Stimulated activated CD4-positive, alpha-beta T cell treated with anti-CD3 and anti-CD28 coated beads, Interleukin-1b, Interleukin-23, amount 100 ng/mL, for 4 hours (primary cell): ENCODE measurements around the gene TRIM8.

Experiments used
- DNase-seq, 2 donors: peaks; one replicate each; pipeline ENCODE4 v3.0.0-alpha.2; 2020; ENCODE audit warnings: low read depth in 2 of 2

The TRIM8 gene

DNA sequence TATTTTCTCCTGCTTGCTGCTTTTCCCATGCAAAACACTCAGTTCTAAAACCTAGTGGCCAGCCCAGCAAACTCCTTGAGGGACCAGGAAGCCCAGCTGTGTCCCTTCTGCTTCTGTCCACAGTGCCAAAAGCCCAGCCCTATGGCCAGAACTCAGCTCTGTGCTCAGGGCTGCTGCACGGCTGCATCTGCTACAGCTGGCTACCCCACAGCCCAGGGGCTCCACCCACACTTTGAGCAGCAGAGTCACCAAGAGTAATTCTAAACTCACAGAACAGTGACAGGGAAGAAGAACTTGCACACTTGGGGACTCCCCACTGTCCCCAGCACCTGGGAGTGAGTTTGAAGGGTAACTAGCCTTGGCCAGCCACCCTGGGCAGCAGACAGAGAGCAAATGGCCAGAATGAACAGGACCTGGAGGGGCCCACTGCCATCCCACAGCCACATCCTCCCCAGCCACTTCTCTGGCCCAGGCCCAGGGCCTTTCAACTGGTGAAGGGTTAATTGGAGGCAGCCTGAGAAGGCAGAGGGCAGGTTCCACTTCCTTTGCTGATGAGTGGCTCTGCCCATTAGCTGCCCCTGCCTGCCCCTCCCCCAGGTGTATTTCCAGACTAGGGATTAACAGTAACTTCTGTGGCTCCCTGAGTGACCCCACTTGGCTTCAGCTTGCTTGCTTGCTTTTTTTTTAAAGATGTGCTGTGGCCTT, 28.1 kb upstream of the TRIM8 start:
- DNase-seq = no peak

- no peak for DNase-seq
Measured at GRCh38 chr10:102617041-102617440, 27.2 kb upstream of the TRIM8 start.

DNA sequence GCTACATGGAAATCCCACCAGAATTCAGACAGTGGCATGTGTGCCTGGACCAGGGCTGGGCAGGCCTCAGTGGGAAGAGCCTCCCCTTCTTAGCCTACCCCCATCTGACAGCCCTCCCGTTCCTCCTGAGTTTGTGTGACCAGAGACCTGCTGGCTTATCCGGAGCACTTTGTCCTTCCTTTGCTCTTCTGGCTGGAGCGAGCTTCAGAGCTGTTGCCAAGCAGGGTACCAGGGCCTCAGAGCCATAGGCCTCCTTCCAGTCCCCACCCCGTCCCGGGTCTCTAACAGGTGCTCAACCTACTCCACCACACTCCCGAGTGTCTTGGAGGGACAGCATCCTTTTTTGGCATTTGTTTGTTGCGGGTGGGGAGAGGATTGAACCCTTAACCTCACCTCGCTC, 26.5 kb upstream of the TRIM8 start:
- DNase-seq = no peak

- DNase-seq = no peak
Measured at GRCh38 chr10:102619281-102619981, 24.8 kb upstream of the TRIM8 start.

DNA sequence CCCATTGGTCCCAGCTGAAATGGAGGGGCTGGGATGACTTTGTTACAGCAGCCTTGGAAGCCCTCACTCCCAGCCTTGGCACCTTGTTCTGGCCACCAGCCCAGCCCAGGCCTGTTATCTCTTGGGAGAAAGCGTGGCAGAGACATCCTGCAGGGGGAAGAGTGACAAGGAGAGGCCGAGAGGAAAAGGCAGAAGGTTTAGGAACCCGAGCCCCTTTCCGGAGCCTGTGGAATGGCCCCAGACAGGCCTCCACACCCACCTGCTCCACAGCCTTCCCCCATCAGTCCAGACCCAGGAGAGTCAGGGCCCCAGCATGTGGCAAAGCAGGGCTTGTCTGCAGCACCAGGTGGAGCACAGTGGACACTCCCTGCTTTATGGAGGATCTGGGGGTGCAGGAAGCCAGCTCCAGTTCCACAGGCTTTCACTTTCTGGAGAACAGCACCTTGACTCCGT, 24.1 kb upstream of the TRIM8 start:
- DNase-seq = no peak

DNA sequence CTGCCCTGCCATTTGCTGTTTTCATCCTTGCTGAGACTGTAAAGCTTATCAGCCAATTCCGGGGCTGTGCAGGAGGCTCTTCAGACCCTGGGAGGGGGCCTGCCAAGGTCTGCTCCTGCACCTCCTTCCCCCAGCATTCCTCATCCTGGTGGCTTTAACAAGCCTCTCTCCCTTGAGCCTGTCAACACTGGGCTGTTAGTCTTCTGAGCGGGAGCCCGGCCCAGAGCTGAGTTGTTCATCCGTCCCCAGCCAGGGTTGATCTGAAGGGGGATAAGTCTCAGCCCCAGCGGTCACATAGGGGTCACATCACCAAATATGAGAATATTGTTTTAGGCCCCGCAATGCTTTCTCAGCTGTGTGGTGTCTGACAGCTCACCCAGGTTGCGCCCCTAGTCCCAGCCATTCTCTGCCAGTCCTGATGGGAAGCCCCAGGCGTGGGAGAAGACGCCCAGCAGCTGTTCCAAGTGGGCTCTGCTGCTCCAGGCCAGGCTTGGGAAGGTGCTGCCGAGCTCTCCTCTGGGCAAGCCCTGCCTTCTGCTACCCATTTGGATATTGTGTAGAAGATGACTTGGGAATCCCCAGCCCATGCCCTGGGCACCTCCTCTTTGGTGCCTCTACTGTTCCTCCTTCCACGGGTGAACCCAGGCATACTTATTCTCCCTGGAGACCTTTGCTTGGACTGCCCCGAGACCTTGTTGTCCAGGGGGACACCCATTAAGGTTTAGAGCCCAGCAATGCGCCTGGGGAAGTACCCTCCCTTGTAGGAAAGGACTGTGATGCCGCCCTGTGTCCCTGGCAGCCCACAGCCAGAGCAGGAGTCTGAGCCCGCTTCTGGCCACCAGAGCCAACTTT, 23.5 kb upstream of the TRIM8 start:
- DNase-seq = no peak

GRCh38 chr10:102621443-102622325, 22.6 kb upstream of the TRIM8 start:
- no peak for DNase-seq

DNA sequence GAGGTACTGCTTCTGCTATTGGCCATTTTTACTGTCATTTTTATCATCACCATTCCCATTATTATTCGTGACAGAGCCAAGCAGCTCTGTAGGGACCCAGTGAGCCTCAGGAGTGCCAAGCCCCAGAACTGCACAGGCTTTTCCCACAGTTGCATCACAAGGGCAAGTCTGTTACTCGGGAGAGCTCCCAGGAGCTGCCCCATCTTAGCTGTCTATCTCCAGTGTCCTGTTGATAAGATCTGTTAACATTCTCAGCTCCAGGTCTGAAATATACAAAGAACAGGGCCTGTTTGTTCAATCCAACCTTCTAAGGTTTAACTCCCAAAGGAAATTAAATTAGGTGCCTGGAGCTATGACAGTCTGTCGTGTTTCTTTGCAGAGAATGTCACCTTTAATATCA, 20.2 kb upstream of the TRIM8 start:
- DNase-seq = no peak

DNA sequence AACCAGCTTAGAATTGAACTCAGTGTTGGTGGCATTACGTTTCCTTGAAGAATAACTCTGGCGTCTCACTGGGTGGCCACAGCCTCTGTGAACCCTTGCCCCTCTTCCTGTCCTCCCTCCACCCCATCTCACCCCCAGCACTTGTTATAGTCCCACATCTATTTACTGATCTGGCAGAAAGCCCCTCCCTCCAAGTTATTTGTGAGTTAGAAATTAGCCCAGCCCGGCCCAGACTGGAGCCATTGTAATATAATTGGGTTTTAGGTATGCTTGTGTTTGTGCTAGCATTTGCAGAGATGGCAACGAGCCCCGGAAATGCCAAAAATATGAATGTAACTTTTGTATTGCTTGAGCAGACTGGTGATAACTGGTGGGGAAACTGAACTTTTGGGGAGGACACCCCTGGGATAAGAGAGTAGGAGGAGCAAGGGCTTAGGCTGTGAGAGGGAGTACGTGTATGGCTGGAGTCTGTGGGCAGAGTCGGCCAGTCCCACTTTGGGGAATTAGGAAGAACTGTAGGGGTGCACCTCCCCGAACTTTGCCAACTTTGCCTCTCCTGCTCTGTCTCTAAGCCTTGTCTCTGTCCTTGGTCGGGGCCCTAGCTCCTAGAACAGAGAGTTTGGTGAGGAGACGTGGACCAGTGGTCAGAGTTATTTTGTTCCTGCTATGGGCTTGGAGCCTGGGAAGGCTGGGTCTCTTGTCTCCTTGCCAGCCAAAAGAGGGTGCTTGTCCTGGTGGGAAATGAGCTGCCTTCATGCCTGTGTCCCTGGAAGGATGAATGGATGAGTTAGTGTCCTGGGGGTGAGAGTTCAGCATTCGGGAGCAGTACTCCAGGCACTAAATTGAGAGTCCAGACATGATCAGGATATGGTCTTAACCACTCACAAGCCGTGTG, 19.3 kb upstream of the TRIM8 start:
- no peak for DNase-seq

- DNase-seq = no peak
Measured at GRCh38 chr10:102626026-102626685, 18.1 kb upstream of the TRIM8 start.

- no peak for DNase-seq
Measured at GRCh38 chr10:102627291-102627735, 17.0 kb upstream of the TRIM8 start.

GRCh38 chr10:102627736-102628293, 16.5 kb upstream of the TRIM8 start:
- DNase-seq = no peak

GRCh38 chr10:102628451-102628911, 15.8 kb upstream of the TRIM8 start:
- no peak for DNase-seq

DNA sequence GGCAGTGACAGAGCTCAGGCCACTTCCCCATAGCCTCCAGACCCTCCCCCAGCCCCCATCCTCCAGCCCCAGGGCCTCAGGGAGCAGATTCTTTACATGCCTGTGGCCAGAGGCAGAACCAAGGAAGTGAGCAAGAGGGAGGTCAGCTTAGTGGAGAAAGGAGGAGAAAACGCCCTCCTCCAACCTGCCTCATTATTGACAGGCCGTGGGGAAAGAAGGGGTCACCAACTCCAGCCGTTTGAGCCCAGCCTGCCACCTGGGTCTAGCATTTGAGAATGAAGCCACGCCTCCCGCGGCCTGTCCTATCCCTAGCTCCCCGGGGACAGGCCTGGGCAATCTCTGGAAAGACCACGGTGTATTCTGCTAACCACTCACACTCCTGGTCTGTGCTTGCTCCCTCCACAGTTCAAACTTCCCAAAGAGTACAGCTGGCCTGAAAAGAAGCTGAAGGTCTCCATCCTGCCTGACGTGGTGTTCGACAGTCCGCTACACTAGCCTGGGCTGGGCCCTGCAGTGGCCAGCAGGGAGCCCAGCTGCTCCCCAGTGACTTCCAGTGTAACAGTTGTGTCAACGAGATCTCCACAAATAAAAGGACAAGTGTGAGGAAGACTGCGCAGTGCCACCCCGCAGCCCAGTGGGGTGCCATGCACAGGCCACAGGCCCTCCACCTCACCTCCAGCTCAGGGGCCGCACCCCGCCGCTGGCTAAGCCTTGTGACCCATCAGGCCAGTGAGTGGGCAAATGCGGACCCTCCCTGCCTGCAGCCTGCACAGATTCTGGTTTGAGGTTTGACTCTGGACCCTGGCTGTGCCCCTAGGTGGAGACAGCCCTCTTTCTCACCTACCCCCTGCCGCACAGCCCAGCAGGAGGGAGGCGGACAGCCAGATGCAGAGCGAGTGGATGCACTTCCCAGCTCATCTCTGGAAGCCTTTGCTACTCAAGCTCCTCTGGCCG, 14.3 kb upstream of the TRIM8 start:
- no peak for DNase-seq

GRCh38 chr10:102630663-102631062, 13.6 kb upstream of the TRIM8 start:
- DNase-seq = no peak

GRCh38 chr10:102631525-102632393, 12.5 kb upstream of the TRIM8 start:
- DNase-seq = no peak

DNA sequence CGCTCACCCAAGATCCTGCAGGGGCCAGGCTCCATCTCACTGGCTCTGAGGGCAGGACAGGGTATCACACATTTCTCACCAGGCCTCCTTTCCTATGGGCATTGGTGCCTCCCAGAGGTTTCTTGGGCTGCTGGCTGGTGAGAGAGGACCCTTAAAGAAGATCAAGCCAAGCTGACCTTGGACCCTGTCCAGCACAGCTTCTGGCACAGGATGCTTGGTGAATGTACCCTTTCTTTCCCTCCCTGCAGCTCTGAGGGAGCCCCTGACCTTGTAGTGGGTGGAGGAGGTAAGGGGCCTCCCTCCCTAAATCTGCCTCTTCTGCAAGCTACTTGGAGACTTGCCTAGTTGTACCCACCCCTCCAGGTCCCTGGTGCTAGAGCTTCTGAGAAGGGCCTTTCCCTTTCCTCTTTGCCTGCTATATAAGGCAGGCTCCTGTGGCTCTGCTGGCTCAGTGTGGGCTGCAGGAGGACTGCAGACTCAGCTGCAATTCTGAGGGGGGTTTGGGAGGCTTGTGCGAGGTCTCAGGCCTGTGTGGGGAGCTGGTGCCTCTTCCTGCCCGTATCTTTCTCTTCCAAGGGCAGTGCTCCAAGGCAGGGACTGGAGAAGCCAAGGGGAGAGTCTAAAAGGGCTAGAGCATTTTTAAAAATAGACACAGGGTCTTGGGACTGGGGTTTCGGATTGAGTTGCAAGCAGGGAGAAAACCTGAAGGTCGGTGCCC, 11.7 kb upstream of the TRIM8 start:
- DNase-seq = no peak
